Measurements from ENCODE around the gene SLC22A23.

Gene SLC22A23, protein sequence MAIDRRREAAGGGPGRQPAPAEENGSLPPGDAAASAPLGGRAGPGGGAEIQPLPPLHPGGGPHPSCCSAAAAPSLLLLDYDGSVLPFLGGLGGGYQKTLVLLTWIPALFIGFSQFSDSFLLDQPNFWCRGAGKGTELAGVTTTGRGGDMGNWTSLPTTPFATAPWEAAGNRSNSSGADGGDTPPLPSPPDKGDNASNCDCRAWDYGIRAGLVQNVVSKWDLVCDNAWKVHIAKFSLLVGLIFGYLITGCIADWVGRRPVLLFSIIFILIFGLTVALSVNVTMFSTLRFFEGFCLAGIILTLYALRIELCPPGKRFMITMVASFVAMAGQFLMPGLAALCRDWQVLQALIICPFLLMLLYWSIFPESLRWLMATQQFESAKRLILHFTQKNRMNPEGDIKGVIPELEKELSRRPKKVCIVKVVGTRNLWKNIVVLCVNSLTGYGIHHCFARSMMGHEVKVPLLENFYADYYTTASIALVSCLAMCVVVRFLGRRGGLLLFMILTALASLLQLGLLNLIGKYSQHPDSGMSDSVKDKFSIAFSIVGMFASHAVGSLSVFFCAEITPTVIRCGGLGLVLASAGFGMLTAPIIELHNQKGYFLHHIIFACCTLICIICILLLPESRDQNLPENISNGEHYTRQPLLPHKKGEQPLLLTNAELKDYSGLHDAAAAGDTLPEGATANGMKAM

DNA sequence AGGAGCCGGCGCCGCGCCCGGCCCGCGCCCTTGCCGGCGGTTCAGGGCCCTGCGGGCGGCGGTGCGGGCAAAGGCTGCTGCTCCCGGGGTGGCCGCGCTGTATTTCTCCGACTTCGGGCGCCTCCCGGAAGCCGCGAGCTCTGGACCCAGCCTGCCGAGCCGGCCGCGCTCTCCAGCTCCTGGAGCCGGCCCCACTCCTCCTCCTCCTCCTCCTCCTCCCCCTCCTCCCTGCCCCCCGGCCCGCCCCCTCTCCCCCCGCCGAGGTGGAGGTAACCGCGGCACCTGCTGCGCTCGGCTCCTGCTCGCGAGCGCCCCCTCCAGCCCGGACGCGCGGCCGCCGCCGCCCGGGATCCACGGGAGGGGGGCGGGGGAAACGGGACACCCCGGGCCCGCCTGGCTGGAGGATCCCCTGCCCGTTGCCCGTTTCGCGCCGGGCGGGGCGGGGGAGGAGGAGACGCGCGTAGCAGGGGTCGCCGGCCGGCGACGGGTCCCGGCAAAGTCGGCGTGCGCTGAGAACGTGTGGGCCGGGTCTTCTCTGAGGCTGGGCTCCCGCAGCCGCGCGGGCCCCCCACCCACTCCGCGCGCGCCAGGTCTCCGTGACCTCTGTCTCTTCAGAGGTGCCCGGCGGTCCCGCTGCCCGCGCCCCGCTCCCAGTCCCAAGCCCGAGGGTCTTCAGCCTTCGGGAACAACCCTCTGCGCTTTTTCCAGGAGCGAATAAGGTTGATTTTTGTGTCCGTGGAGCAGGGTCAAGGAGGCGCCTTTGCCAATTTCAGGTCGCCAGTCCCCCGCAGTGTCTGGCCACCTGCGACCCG is at the start of gene SLC22A23:
Gene SLC22A23 (minus strand): TSS at position 153 of the 812 bp plus-strand sequence. CDS start 491 bp downstream, outside the sequence.
- peak; percentile 73 for DNase-seq

DNA sequence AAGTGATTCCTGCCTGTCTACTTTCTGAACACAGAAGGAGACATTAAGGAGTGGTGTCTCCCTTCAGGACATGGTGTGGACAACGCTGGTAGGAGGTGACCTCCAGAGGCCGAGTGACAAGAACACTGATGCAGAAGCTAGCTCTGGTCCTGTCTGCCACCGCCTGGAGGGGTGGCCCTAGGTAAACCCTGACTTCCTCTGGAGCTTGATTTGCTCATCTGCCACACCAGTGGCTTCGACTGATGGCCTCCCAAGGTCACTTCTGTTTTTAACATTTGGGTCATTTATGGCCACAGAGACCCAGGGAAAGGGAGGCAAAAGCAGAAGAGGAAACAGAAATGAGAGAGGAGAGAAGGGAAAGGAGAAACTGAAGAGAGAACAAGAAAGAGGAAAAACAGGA is 49.4 kb upstream of the SLC22A23 start:
- no peak for DNase-seq

DNA sequence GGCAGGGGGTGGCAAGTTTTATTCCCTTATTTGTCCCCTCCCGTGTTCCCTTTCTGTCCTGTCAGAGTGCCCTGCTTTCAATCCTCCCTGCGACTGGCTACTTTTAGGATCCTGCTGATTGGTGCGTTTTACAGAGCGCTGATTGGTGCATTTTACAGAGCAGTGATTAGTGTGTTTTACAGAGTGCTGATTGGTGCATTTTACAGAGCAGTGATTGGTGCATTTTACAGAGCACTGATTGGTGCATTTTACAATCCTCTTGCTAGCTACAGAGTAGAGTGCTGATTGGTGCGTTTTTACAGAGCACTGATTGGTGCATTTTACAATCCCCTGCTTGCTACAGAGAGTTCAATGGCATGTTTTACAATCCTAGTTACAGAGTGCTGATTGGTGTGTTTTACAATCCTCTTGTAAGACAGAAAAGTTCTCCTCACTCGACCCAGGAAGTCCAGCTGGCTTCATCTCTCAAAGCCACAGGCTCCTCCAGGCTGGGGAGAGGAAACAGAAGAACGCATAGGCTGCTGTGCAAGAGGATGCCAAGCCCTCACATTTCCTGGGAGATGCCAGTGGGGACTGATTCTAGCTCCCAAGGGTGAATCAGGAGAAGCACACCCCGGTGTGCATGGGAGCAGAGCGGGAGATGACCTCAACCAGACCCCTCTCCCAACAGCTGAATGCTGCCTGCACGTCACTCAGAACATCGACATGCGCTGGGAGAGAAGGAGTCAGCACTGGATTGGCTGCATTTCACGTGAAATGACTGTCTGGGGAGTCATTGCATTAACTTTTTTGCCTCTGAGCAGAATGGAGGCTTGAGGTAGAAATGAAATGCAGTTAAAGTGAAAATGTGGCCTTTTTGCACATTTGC is 48.3 kb upstream of the SLC22A23 start:
- DNase-seq, result no peak

DNA sequence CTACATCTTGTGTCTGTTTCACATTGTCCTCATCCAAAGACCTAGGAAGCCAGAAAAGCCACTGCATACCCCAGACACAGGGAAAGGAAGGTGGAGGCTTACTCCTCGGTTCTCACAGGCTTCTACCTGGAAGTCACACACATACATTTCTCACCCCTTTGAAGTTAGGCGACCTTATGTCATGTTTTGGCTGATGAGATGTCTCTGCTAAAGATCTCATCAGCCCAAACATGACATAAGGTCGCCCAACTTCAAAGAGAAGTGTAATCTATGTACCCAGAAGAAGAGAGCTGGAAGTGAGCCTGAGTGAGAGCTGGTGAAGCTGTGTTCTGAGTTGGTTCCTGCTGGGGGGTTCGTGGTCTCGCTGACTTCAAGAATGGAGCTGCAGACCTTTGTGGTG is 47.5 kb upstream of the SLC22A23 start:
- DNase-seq, result no peak

DNA sequence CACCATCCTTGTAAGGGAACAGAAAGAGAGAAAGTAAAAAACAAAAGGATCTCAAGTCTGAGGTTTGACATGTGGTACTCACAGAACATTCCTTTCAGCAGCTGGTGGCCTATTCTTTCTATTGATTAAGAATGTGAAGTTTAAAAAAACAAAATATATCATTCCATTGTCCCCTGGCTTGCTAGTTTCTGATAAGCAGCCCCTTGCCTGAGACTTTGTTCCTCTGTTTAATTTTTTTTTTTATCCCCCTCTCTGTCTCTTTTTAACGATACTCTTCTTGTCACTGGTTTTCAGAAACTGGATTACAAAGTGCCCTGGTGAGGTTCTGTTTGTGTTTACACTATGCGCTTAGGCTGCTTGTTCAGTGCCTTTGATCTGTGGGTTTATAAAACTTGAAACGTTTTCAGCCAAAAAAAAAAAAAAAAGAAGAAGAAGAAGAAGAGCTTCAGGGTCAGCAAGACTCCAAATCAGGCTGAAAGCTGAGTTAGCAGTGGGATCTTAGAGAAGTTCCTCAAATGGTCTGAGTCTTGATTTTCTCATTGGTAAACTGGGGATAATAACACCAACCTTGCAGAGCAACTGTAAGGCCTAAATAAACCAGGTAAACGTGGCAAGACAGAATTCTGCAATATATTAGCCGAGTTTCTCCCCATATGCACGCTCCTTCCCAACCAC is 45.1 kb upstream of the SLC22A23 start:
- no peak for DNase-seq

DNA sequence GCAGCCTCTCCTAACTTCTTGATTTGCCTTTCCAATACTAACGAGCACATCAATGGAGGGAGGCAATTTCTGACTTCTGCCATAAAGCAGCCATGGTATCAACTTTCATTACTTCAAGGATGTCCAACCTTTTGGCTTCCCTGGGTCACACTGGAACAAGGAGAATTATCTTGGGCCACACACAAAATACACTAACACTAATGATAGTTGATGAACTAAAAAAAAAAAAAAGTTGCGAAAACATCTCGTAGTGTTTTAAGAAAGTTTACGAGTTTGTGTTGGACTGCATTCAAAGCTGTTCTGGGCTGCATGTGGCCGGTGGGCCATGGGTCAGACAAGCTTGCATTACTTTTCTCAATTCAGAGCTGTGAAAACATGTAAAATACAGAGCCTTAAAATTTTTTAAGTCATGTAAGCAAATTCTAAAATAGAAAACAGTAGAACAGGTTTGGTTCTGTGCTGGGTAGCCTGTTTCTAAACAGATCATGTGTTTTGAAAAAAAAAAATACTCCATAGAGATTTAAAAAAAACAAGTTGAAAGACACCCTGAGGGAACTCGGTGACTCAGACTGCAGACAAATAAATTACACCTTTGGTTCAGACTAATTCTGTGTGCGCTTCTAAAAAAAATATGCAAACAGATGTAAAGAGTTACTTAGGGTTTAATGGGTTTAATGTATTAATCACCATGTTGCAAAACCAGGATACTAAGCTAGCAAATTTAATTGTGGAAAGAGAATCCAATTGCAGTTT is 43.6 kb upstream of the SLC22A23 start:
- DNase-seq, result no peak

DNA sequence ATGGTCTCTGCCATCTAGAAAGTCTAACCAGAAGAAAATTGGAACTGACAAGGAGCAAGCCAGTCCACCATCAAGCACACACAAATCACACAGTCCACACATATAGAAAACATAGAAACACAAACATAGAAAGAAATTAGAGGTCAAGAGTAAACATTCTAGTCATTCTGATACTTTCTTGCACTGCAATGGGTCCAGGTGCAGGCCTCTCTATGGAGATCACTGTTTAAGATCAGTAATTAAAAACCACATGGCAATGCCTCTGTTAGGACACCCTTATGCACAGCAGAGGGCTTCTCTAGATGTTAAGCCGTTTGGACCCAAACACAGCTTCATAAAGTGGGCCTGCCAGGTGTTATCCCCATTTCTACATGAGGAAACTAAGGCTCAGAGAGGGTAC is 42.8 kb upstream of the SLC22A23 start:
- DNase-seq, result no peak

DNA sequence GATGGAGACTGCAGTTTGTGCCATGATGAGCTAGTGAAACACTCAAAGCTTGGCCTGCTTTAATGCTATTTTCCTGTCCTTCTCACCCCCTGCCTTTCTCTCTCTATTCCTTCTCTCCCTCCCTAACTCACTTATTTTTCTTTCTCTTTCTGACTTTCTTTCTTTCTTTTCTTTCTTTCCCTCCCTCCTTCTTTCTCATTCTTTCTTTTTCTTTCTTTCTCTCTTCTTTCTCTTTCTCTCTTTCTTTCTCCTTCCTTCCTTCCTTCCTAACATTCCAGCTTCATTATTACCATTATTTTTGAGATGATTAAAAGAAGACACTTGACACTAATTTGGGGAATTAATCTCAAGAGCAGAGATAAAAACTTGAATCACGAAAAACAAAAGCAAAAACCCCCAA is 39.5 kb upstream of the SLC22A23 start:
- DNase-seq, result no peak

DNA sequence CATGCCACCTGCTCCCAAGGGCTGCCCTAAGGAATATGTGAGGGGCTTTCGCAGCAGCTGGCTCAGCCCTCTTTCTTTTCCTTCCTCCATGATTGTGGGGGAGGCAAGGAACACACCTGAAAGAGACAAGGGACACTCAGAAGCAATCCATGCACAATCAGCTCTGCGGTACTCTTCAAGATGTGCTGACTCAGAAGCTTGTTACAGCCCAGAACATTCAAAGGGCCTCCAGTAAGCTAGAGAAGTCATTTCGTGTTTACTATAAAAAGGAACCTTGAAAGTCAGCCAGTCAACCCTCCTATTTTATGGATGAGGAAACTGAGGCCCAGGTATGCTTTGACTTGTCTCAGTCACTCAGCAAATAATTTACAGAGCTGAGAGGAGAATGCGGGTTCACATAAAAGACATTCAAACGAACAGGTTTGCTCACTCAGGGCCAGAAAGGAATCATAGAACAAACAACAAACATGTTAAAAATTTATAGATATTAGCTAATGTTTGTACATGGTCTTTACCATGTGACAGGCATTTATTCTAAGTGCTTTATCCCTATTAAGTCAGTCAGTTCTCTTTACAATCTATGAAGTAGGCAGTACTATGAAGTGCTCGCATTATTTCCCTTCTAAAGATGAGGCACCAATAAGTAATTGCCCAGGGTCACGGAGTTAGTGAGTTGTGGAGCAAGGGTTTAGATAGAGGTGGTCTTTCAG is 37.7 kb upstream of the SLC22A23 start:
- DNase-seq, result no peak

DNA sequence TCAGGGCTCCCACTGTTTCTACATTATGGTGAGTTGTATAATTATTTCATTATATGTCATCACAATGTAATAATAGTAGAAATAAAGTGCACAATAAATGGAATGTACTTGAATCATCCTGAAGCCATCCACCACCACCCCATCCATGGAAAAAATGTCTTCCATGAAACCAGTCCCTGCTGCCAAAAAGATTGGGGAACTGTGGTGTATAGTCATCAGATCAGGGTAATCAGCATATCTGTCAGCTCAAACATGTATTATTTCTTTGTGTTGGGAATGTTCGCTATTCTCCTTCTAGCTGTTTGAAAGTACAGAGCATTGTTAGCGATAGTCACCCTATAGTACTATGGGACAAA is 33.8 kb upstream of the SLC22A23 start:
- DNase-seq, result no peak

DNA sequence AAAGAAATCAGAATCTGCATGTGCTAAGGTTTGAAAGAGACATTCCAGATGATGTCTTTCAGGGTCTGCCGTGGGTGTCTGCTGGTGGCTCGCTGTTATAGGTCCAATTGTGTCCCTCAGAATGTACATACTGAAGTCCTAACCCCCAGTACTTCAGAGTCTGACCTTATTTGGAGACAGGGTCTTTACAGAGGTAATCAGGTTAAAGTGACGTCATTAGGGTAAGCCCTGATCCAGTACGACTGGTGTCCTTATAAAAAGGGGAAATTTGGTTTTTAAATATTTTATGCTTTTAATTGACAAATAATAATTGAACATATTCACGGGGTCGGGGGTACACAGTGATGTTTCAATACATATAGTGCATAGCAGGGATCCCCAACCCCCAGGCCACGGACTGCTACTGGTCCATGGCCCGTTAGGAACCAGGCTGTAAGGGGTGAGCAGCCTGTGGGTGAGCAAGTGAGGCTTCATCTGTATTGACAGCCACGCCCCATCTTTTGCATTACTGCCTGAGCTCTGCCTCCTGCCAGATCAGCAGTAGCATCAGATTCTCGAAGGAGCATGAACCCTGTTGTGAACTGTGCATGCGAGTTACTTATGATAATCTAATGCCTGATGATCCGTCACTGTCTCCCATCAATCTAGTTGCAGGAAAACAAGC is 33.2 kb upstream of the SLC22A23 start:
- DNase-seq, result no peak

DNA sequence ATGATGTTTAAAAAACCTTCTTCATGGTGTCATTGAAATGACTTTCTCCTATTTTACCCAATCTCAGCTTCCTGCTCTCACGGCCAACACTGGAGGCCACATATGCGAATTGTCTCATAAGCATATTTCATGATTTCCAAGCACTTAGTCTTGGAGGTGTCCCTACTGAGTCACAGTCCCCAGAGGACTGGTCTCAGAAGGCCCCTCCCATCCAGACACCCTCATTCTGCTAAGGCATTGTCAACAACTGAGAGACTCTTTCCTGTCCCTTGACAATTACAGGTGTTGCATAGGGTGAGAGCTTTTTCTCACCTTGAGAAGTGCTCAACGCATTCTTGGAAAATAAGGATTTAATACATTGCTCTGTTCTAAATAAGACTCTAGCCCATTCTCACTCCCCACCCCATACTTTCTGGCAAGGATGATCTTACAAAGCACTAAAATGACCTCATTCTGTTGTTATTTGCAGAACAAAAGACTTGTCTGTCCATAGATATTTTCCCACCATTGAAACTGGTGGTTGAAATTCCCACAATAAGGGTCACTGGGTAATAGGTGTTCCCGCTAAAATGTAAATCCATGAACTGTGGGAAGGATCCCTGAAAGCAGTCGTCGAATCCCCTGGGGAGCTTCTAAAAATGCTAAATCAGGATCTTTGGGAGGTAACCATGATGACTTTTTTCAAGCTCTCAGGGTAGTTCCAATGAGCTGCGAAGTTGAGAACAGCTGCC is 32.3 kb upstream of the SLC22A23 start:
- DNase-seq, result no peak

DNA sequence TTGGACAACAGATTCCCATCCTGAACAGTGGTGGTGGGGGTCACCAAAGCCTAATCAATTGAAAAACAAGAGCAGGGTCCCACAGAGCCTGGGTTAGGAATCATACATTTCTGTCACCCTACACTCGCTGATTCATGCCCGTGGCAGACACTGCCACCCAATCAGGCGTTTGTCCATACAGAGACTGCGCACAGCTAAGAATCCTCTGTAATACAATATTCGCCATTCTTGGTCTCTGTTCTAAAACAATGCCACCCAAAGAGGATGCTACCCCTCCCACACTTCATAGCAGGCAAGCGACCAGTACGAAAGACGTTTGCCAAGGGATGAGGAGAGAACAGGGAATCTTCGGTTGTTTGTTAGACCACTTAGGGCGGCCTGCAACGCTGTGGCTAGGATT is 28.1 kb upstream of the SLC22A23 start:
- no peak for DNase-seq

DNA sequence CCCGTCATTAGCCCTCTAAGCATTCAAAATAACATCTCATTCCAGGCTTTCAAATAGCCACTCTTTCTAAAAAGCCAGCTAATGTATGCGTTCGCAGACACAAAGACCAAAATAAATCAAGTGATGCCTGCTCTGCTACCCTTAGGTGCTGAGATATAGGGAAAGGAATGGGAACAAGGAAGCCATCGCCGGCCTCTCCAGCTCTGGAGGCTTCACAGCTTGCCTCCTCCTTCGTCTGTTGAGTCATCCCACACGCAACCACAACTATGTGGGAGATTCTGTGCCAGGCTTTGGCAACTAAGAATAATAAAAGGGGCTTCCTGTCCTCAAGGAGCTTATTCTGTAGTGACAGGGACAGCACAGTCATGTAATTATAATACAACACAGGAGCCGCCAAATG is 27.3 kb upstream of the SLC22A23 start:
- DNase-seq, result no peak

DNA sequence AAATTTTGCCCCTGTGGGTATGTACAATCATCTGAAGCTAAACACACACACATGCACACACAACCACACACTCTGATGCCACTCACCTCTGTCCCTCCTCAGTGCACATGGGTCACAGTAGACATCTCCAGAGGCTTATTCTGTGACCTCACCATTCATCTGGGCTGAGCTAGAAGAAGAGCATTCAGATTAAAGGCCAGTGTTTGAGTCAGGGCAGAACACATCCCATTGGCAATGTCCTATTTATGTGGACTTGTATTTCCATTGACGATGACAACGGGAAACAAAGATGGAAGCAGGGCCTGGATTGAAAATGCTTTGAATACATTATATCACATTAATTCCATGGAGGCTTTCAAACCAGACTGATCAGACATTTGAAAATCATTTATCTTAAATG is 26.8 kb upstream of the SLC22A23 start:
- DNase-seq, result no peak

DNA sequence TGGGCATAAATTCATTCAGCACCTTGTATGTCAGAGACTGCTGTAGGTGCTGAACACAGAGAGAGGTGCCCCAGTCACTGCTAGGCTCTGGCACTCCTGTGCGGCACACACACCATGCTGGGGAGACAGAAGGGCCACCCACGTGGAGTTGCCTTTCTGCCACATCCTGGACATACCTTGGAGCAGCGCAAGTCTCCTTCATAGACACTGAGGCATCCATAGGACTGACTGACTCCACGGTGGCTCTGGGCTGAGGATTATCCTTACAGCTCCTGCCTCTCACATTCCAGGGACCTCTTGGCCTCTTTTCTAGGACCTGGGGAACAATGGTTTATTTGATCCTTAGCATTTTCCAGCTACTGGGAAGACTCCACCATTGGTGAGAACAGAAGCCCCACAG is 26.0 kb upstream of the SLC22A23 start:
- no peak for DNase-seq

DNA sequence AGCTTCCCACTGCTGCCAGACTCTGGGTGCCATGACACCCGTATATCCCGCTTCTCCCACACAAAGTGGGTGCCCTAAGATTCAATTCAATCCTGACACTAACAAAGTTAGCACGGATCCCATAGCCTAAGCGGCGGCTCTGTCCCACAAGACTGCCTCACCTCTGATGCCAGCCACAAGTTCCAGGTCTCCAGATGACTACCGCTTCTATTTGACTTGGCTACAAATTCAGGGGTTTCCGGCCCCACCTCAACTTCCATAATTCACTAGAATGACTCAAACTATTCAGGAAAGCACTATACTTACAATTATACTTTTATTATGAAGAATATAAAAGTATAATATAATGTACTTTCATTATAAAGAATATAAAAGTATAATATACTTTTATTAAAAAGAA is 24.8 kb upstream of the SLC22A23 start:
- no peak for DNase-seq

DNA sequence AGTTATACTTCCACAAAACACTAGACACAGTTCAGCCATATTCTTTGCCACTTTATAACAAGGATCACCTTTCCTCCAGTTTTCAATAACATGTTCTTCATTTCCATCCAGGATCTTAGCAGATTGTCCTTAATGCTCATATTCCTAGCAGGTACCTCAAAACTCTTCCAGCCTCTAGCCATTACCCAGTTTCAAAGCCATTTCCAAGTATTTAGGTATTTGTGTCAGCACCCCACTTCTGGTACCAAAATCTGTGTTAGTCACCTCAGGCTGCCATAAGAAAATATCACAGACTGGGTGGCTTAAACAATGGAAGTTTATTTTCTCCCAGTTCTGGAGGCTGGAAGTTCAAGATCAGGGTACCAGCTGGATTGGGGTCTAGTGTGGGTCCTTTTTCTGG is 23.2 kb upstream of the SLC22A23 start:
- DNase-seq, result no peak

DNA sequence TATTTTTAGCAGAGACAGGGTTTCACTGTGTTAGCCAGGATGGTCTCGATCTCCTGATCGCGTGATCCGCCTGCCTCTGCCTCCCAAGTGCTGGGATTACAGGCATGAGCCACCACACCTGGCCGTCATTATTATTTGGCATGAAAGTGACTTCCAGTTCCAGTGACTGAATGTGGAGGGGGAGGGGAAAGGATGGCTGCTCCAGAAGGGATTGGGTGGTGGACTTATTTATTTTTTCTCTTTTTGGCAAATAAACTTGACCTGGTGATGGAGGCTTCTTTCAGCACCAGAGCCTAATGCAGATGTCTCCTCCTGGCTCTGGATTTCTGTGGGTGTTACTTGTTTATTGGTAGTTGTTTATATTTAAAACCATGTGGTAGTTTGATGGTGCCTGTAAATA is 16.9 kb upstream of the SLC22A23 start:
- DNase-seq, result no peak

Measured in activated CD4-positive, alpha-beta T cell treated with anti-CD3 and anti-CD28 coated beads, Interleukin-2, Interleukin-6, amounts not matched to agents 100 ng/mL and 50 ng/mL, durations not matched to agents 16 hours and 8 hours (primary cell).